HUES48 (cell line): Measurements from ENCODE around the gene C12orf57.

Experiments
- H3K27ac ChIP-seq: one replicate; pipeline ENCODE4 v1.7.0; 2013; ENCODE audit warnings: low read depth, low read length, inconsistent platforms
- H3K27me3 ChIP-seq: 2 replicates; pipeline ENCODE4 v1.6.1; 2013; ENCODE audit warnings: mild to moderate bottlenecking, low read length; ENCODE audit not compliant: control insufficient read depth, insufficient read depth
- H3K36me3 ChIP-seq: 2 replicates; pipeline ENCODE4 v1.6.1; 2013; ENCODE audit warnings: low read length; ENCODE audit not compliant: control insufficient read depth, insufficient read depth
- H3K4me1 ChIP-seq: 2 replicates; pipeline ENCODE4 v1.6.1; 2013; ENCODE audit warnings: mild to moderate bottlenecking, low read length; ENCODE audit not compliant: control insufficient read depth, insufficient read depth
- H3K4me3 ChIP-seq: 2 replicates; pipeline ENCODE4 v1.5.1; 2013; ENCODE audit warnings: mild to moderate bottlenecking, low read depth, low read length
- H3K9ac ChIP-seq: 2 replicates; pipeline ENCODE4 v1.6.1; 2013; ENCODE audit warnings: mild to moderate bottlenecking, low read depth, low read length, moderate library complexity
- H3K9me3 ChIP-seq: 2 replicates; pipeline ENCODE4 v1.6.1; 2013; ENCODE audit warnings: low read length; ENCODE audit not compliant: control insufficient read depth, insufficient read depth

C12orf57 gene

DNA sequence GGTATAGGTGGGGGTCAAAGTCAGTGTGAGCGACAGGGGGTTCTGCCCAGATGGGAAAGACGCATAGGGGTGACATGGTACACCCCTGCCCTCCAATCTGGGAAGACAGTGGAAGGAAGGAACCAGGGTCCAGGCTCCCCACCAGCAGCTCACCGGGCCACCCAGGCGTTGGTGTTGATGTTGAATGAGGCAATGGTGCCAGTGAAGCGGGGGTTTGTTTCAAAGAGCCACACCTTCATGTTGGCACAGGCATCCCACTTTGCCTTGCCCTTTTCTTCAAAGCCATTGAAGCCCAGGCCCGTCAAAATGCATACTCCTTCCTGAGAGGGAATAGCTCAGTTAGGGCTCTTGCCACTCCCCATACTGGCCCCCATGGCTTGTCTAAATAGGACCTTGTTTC lies 34.4 kb downstream of the C12orf57 start:
- no peaks in the 10 kb centered on the region for H3K27me3 ChIP-seq
- no peak overlapping the region for H3K4me3 ChIP-seq
- H3K36me3 ChIP-seq = peaks cover 90% of the 10 kb centered on the region
- H3K9me3 ChIP-seq = no peaks in the 10 kb centered on the region
- no peak overlapping the region for H3K9ac ChIP-seq
- H3K27ac ChIP-seq = no peak overlapping the region
- H3K4me1 ChIP-seq = no peaks in the 10 kb centered on the region

DNA sequence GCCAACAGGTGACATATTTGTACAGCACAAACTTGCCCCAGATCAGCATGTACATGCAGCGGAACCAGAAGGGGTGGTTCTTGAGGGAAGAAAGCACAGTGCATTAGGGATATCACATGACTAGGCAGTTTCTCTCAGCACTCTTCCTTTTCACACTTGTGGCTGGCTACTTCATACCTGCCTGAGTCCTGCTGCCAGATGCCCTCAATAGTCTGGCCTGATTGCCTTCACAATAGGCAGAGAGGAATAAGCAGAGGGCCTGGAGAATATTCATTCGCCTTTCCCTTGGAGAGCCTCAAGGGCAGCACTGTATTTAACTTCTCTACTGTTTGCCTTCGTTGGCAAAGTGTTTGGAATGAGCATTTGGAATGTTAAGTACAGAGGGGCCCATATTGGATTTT lies 34.8 kb downstream of the C12orf57 start:
- H3K9me3 ChIP-seq = no peaks in the 10 kb centered on the region
- no peak overlapping the region for H3K27ac ChIP-seq
- no peak overlapping the region for H3K9ac ChIP-seq
- H3K36me3 ChIP-seq = peaks cover 94% of the 10 kb centered on the region
- H3K4me3 ChIP-seq = no peak overlapping the region
- H3K4me1 ChIP-seq = no peaks in the 10 kb centered on the region
- no peaks in the 10 kb centered on the region for H3K27me3 ChIP-seq

- Histone ChIP-seq H3K27me3 (no peaks in the 10 kb centered on the region), H3K27ac (no peak overlapping the region), H3K4me3 (no peak overlapping the region), H3K4me1 (no peaks in the 10 kb centered on the region), H3K9me3 (no peaks in the 10 kb centered on the region), H3K36me3 (peaks cover 93% of the 10 kb centered on the region), H3K9ac (no peak overlapping the region)
Measured at GRCh38 chr12:6979021-6979420, 35.2 kb downstream of the C12orf57 start.

GRCh38 chr12:6979453-6979852 lies 35.6 kb downstream of the C12orf57 start:
- Histone ChIP-seq H3K27me3 (no peaks in the 10 kb centered on the region), H3K9me3 (no peaks in the 10 kb centered on the region), H3K4me1 (no peaks in the 10 kb centered on the region), H3K27ac (no peak overlapping the region), H3K36me3 (peaks cover 91% of the 10 kb centered on the region), H3K9ac (no peak overlapping the region), H3K4me3 (no peak overlapping the region)

DNA sequence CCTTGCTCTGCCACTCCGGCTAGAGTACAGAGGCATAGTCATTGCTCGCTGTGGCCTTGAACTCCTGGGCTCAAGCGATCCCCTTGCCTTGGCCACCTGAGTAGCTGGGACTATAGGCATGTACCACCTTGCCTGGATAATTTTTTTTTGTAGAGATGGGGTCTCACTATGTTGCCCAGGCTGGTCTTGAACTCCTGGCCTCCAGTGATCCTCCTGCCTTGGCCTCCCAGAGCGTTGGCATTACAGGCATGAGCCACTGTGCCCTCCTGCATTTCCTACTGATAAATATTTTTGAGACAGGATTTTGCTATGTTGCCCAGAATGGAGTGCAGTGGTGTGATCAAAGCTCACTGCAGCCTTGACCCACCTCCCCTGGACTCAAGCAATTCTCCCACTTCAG lies 36.3 kb downstream of the C12orf57 start:
- Histone ChIP-seq H3K9ac (no peak overlapping the region), H3K27me3 (no peaks in the 10 kb centered on the region), H3K36me3 (peaks cover 85% of the 10 kb centered on the region), H3K4me1 (no peaks in the 10 kb centered on the region), H3K27ac (no peak overlapping the region), H3K4me3 (no peak overlapping the region), H3K9me3 (no peaks in the 10 kb centered on the region)

DNA sequence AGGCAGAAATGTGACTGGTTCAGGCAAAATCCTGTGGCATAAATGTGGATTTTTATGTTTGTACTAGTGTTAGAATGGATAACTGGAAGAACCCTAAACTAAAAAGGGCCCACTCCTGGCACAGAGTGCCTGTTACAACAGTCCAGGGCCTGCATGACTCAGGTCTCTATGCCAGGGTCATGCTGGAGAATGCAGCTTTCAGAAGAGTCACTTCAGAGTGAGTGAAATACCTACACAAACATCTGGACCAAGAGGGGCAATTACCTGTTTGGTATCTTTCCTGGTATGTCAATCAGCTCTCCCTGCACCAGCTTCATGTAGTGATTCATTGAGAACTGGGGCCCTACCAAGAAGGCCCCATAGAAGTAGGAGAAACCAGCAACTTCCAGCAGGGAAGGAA lies 36.9 kb downstream of the C12orf57 start:
- H3K4me1 ChIP-seq = no peaks in the 10 kb centered on the region
- no peak overlapping the region for H3K27ac ChIP-seq

GRCh38 chr12:6981152-6982052 lies 37.6 kb downstream of the C12orf57 start:
- H3K36me3 ChIP-seq = peaks cover 78% of the 10 kb centered on the region

More for the DNA sequence above, 36.9 kb downstream of the C12orf57 start:
- Histone ChIP-seq H3K36me3 (peaks cover 78% of the 10 kb centered on the region), H3K9me3 (no peaks in the 10 kb centered on the region), H3K4me3 (no peak overlapping the region), H3K27me3 (no peaks in the 10 kb centered on the region), H3K9ac (no peak overlapping the region)

DNA sequence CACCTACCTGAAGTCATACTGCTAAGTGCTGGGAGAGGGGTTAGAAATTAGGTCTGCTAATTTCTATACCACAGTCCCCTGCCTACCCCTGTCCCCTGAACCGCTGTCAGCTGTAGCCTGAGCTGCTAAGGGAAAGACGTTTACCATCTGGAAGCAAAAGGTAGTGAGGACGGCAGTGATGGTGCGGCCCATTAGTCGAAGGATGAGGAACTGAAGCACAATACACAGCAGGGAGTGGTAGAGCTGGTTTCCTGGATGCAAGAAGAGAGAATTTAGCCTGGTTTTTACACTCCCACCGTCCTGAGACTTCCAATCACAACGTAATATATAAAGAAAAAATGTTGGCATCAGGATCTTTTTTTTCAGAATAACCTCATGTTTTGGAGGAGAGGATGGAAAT lies 38.7 kb downstream of the C12orf57 start:
- H3K9me3 ChIP-seq = no peaks in the 10 kb centered on the region
- no peak overlapping the region for H3K27ac ChIP-seq
- no peaks in the 10 kb centered on the region for H3K27me3 ChIP-seq
- no peak overlapping the region for H3K4me3 ChIP-seq
- H3K36me3 ChIP-seq = peaks cover 71% of the 10 kb centered on the region
- no peaks in the 10 kb centered on the region for H3K4me1 ChIP-seq
- H3K9ac ChIP-seq = no peak overlapping the region

More at GRCh38 chr12:6981152-6982052, 37.6 kb downstream of the C12orf57 start:
- no peaks in the 10 kb centered on the region for H3K4me1 ChIP-seq
- no peak overlapping the region for H3K27ac ChIP-seq
- H3K4me3 ChIP-seq = no peak overlapping the region
- no peak overlapping the region for H3K9ac ChIP-seq
- no peaks in the 10 kb centered on the region for H3K9me3 ChIP-seq
- no peaks in the 10 kb centered on the region for H3K27me3 ChIP-seq

- Histone ChIP-seq H3K27me3 (no peaks in the 10 kb centered on the region), H3K9ac (no peak overlapping the region), H3K4me3 (no peak overlapping the region), H3K36me3 (peaks cover 36% of the 10 kb centered on the region), H3K4me1 (no peaks in the 10 kb centered on the region), H3K27ac (no peak overlapping the region), H3K9me3 (no peaks in the 10 kb centered on the region)
Measured at GRCh38 chr12:6987956-6988553, 44.2 kb downstream of the C12orf57 start.
